Measurements from ENCODE around the gene CR1.

DNA sequence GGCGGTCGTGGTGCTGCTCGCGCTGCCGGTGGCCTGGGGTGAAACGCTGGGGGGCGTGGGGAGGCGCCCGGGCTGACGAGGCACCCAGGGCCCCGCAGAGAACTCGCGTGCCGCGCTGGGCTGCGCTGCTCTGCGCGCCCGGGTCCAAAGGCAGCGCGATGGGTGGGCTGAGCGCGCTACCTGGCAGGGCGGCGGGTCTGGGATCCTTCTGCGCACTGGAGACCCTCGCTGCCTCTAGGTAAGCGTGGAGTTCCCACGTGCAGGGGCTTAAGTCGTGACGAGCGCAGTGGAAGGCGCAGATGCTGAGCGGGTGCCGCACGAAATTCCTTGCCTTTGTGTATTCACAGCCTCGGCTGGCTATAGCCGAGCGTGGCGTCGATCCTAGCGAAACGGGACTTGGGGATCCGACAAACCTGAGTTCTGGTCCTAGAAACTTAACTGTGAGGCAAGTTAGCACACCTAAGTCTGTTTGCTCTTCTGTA, 173.6 kb downstream of the CR1 start:
- no peak for TF ChIP-seq CTCF (conservative IDR thresholded peaks at IDR 0.05; ENCODE audit: low read depth in 2 of 2)
- no peak for TF ChIP-seq POLR2AphosphoS5 (IDR thresholded peaks at IDR 0.05; ENCODE audit: low read depth)
- TF ChIP-seq EZH2 (IDR thresholded peaks at IDR 0.05; ENCODE audit: low read depth, unreplicated experiment) = no peak
- TF ChIP-seq, protein P1, sequence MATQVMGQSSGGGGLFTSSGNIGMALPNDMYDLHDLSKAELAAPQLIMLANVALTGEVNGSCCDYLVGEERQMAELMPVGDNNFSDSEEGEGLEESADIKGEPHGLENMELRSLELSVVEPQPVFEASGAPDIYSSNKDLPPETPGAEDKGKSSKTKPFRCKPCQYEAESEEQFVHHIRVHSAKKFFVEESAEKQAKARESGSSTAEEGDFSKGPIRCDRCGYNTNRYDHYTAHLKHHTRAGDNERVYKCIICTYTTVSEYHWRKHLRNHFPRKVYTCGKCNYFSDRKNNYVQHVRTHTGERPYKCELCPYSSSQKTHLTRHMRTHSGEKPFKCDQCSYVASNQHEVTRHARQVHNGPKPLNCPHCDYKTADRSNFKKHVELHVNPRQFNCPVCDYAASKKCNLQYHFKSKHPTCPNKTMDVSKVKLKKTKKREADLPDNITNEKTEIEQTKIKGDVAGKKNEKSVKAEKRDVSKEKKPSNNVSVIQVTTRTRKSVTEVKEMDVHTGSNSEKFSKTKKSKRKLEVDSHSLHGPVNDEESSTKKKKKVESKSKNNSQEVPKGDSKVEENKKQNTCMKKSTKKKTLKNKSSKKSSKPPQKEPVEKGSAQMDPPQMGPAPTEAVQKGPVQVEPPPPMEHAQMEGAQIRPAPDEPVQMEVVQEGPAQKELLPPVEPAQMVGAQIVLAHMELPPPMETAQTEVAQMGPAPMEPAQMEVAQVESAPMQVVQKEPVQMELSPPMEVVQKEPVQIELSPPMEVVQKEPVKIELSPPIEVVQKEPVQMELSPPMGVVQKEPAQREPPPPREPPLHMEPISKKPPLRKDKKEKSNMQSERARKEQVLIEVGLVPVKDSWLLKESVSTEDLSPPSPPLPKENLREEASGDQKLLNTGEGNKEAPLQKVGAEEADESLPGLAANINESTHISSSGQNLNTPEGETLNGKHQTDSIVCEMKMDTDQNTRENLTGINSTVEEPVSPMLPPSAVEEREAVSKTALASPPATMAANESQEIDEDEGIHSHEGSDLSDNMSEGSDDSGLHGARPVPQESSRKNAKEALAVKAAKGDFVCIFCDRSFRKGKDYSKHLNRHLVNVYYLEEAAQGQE (IDR thresholded peaks at IDR 0.05; ENCODE audit: unreplicated experiment) = no peak
- TF ChIP-seq ZNF331 (CRISPR knock-in tag; IDR thresholded peaks at IDR 0.05; ENCODE audit: low read depth) = no peak
- TF ChIP-seq NANOG (IDR thresholded peaks at IDR 0.05; ENCODE audit: borderline replicate concordance) = no peak
- no peak for TF ChIP-seq EZH2phosphoT487 (IDR thresholded peaks at IDR 0.05; ENCODE audit: unreplicated experiment)
- TF ChIP-seq CREB1 (CRISPR knock-in tag; IDR thresholded peaks at IDR 0.05; ENCODE audit: low read depth) = no peak
- no peak for TF ChIP-seq ZNF114 (CRISPR knock-in tag; IDR thresholded peaks at IDR 0.05)
- TF ChIP-seq JUNB (IDR thresholded peaks at IDR 0.05; ENCODE audit: unreplicated experiment) = no peak
- TF ChIP-seq, protein P2, sequence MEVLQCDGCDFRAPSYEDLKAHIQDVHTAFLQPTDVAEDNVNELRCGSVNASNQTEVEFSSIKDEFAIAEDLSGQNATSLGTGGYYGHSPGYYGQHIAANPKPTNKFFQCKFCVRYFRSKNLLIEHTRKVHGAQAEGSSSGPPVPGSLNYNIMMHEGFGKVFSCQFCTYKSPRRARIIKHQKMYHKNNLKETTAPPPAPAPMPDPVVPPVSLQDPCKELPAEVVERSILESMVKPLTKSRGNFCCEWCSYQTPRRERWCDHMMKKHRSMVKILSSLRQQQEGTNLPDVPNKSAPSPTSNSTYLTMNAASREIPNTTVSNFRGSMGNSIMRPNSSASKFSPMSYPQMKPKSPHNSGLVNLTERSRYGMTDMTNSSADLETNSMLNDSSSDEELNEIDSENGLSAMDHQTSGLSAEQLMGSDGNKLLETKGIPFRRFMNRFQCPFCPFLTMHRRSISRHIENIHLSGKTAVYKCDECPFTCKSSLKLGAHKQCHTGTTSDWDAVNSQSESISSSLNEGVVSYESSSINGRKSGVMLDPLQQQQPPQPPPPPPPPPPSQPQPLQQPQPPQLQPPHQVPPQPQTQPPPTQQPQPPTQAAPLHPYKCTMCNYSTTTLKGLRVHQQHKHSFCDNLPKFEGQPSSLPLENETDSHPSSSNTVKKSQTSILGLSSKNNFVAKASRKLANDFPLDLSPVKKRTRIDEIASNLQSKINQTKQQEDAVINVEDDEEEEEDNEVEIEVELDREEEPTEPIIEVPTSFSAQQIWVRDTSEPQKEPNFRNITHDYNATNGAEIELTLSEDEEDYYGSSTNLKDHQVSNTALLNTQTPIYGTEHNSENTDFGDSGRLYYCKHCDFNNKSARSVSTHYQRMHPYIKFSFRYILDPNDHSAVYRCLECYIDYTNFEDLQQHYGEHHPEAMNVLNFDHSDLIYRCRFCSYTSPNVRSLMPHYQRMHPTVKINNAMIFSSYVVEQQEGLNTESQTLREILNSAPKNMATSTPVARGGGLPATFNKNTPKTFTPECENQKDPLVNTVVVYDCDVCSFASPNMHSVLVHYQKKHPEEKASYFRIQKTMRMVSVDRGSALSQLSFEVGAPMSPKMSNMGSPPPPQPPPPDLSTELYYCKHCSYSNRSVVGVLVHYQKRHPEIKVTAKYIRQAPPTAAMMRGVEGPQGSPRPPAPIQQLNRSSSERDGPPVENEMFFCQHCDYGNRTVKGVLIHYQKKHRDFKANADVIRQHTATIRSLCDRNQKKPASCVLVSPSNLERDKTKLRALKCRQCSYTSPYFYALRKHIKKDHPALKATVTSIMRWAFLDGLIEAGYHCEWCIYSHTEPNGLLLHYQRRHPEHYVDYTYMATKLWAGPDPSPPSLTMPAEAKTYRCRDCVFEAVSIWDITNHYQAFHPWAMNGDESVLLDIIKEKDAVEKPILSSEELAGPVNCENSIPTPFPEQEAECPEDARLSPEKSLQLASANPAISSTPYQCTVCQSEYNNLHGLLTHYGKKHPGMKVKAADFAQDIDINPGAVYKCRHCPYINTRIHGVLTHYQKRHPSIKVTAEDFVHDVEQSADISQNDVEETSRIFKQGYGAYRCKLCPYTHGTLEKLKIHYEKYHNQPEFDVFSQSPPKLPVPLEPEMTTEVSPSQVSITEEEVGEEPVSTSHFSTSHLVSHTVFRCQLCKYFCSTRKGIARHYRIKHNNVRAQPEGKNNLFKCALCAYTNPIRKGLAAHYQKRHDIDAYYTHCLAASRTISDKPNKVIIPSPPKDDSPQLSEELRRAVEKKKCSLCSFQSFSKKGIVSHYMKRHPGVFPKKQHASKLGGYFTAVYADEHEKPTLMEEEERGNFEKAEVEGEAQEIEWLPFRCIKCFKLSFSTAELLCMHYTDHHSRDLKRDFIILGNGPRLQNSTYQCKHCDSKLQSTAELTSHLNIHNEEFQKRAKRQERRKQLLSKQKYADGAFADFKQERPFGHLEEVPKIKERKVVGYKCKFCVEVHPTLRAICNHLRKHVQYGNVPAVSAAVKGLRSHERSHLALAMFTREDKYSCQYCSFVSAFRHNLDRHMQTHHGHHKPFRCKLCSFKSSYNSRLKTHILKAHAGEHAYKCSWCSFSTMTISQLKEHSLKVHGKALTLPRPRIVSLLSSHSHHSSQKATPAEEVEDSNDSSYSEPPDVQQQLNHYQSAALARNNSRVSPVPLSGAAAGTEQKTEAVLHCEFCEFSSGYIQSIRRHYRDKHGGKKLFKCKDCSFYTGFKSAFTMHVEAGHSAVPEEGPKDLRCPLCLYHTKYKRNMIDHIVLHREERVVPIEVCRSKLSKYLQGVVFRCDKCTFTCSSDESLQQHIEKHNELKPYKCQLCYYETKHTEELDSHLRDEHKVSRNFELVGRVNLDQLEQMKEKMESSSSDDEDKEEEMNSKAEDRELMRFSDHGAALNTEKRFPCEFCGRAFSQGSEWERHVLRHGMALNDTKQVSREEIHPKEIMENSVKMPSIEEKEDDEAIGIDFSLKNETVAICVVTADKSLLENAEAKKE (CRISPR knock-in tag; IDR thresholded peaks at IDR 0.05) = no peak
- TF ChIP-seq, protein P3, sequence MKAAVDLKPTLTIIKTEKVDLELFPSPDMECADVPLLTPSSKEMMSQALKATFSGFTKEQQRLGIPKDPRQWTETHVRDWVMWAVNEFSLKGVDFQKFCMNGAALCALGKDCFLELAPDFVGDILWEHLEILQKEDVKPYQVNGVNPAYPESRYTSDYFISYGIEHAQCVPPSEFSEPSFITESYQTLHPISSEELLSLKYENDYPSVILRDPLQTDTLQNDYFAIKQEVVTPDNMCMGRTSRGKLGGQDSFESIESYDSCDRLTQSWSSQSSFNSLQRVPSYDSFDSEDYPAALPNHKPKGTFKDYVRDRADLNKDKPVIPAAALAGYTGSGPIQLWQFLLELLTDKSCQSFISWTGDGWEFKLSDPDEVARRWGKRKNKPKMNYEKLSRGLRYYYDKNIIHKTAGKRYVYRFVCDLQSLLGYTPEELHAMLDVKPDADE (IDR thresholded peaks at IDR 0.05) = no peak
- TF ChIP-seq STAT1 (IDR thresholded peaks at IDR 0.05; ENCODE audit: unreplicated experiment) = no peak

Data from GM23338 (cell line).